Neural progenitor cell (in vitro differentiated cells): ENCODE measurements around the gene WNK1. TPM values are rescaled to one million over a fixed set of nuclear protein-coding genes. Genes with fewer than 3 reads are reported as not detected.
A peak's percentile ranks its signal among the peaks of the same experiment; 100 is the strongest.

Source experiments
- DNase-seq: peaks from one replicate; pipeline ENCODE4 v3.0.0-alpha.2; 2016; ENCODE audit warnings: low spot score
- H2AFZ ChIP-seq: fragments of 200-600 bp; sonication (generic); replicated peaks from 2 replicates; pipeline ENCODE4 v1.6.1; 2016; ENCODE audit warnings: antibody characterized with exemption
- H3F3A ChIP-seq: fragments of 200-600 bp; sonication (generic); 2 replicates; pipeline ENCODE4 v1.6.1; 2016; ENCODE audit warnings: antibody characterized with exemption, low read depth
- H3K27ac ChIP-seq: fragments of 200-600 bp; sonication (generic); 2 replicates; pipeline ENCODE4 v1.5.1; 2016; ENCODE audit warnings: mild to moderate bottlenecking
- H3K27me3 ChIP-seq: fragments of 200-600 bp; sonication (generic); 2 replicates; pipeline ENCODE4 v1.6.1; 2016; ENCODE audit warnings: mild to moderate bottlenecking, moderate library complexity
- H3K36me3 ChIP-seq: fragments of 200-600 bp; sonication (generic); 2 replicates; pipeline ENCODE4 v1.5.1; 2016
- H3K4me1 ChIP-seq: fragments of 200-600 bp; sonication (generic); 2 replicates; pipeline ENCODE4 v1.6.1; 2016; ENCODE audit warnings: mixed run types
- H3K4me2 ChIP-seq: fragments of 200-600 bp; sonication (generic); 2 replicates; pipeline ENCODE4 v1.6.1; 2016
- H3K4me3 ChIP-seq: fragments of 200-600 bp; sonication (generic); 2 replicates; pipeline ENCODE4 v1.5.1; 2016
- H3K79me2 ChIP-seq: fragments of 200-600 bp; sonication (generic); 2 replicates; pipeline ENCODE4 v1.6.1; 2016; ENCODE audit warnings: low read depth
- H3K9ac ChIP-seq: fragments of 200-600 bp; sonication (generic); 2 replicates; pipeline ENCODE4 v1.6.1; 2016
- H3K9me3 ChIP-seq: fragments of 200-600 bp; sonication (generic); 2 replicates; pipeline ENCODE4 v1.5.1; 2016; ENCODE audit warnings: low read depth
- H4K20me1 ChIP-seq: fragments of 200-600 bp; sonication (generic); 2 replicates; pipeline ENCODE4 v1.6.1; 2016; ENCODE audit warnings: low read depth
- H3K27ac Mint-ChIP-seq: 3 replicates; pipeline ENCODE4 v1.8.0; 2021; ENCODE audit warnings: mixed read lengths
- H3K27me3 Mint-ChIP-seq: 2 replicates; pipeline ENCODE4 v1.8.0; 2022; ENCODE audit warnings: low read depth, mild to moderate bottlenecking, inconsistent platforms, moderate library complexity, mixed read lengths; ENCODE audit not compliant: insufficient read depth
- H3K36me3 Mint-ChIP-seq: 3 replicates; pipeline ENCODE4 v1.8.0; 2021; ENCODE audit warnings: mixed read lengths
- H3K4me1 Mint-ChIP-seq: 3 replicates; pipeline ENCODE4 v1.8.0; 2021; ENCODE audit warnings: mixed read lengths
- H3K4me3 Mint-ChIP-seq: 3 replicates; pipeline ENCODE4 v1.8.0; 2021; ENCODE audit warnings: mild to moderate bottlenecking, moderate library complexity, mixed read lengths
- H3K9me3 Mint-ChIP-seq: 3 replicates; pipeline ENCODE4 v1.8.0; 2020; ENCODE audit warnings: mixed read lengths
- CTCF ChIP-seq: fragments of 200-600 bp; sonication (generic); IDR thresholded peaks from 2 replicates; pipeline ENCODE4 v1.5.1; 2017; ENCODE audit warnings: antibody characterized with exemption, mild to moderate bottlenecking
- EZH2 ChIP-seq: fragments of 200-600 bp; sonication (generic); IDR thresholded peaks from 2 replicates; pipeline ENCODE4 v1.6.1; 2017; ENCODE audit warnings: antibody characterized with exemption, mild to moderate bottlenecking, moderate library complexity
- EZH2phosphoT487 ChIP-seq: fragments of 200-600 bp; sonication (generic); IDR thresholded peaks from 2 replicates; pipeline ENCODE4 v1.6.1; 2017; ENCODE audit warnings: antibody characterized with exemption
- total RNA-seq: library from RNA; depleted of rRNA; stranded (reverse); fragments of >200 nt; gene quantifications from 2 replicates; pipeline ENCODE4 v1.2.3, GENCODE V29; 2015; ENCODE audit warnings: low replicate concordance

WNK1 gene
- total RNA-seq, 1 donor from 2014 or later, result 73.1 TPM

GRCh38 chr12:894226-894625 lies 141.8 kb downstream of the WNK1 start:
- no peak for TF ChIP-seq EZH2phosphoT487
- TF ChIP-seq EZH2, result no peak
- TF ChIP-seq CTCF, result no peak
- no peak for DNase-seq
- Mint-ChIP-seq H3K4me3 (no peak overlapping the region), H3K36me3 (peaks cover 19% of the 10 kb centered on the region), H3K27me3 (no peaks in the 10 kb centered on the region), H3K27ac (no peak overlapping the region), H3K9me3 (no peaks in the 10 kb centered on the region), H3K4me1 (peaks cover 7% of the 10 kb centered on the region)
- H3K36me3 ChIP-seq, result peaks cover 15% of the 10 kb centered on the region
- H3K27ac ChIP-seq, result no peak overlapping the region
- H3K9me3 ChIP-seq, result no peaks in the 10 kb centered on the region
- H3F3A ChIP-seq, result no peaks in the 10 kb centered on the region
- no peak overlapping the region for H3K4me3 ChIP-seq
- no peak overlapping the region for H3K4me2 ChIP-seq
- H4K20me1 ChIP-seq, result peaks cover 4% of the 10 kb centered on the region
- H3K4me1 ChIP-seq, result no peaks in the 10 kb centered on the region
- H2AFZ ChIP-seq, result no peak overlapping the region
- H3K27me3 ChIP-seq, result no peaks in the 10 kb centered on the region
- H3K9ac ChIP-seq, result no peak overlapping the region
- H3K79me2 ChIP-seq, result no peaks in the 10 kb centered on the region

- TF ChIP-seq EZH2phosphoT487, result no peak
- no peak for TF ChIP-seq EZH2
- TF ChIP-seq CTCF, result no peak
- Histone ChIP-seq H3K27me3 (no peaks in the 10 kb centered on the region), H3K9me3 (no peaks in the 10 kb centered on the region), H3K36me3 (peaks cover 8% of the 10 kb centered on the region), H3K4me2 (no peak overlapping the region), H3K4me3 (no peak overlapping the region), H4K20me1 (peaks cover 4% of the 10 kb centered on the region), H2AFZ (no peak overlapping the region), H3F3A (no peaks in the 10 kb centered on the region), H3K9ac (no peak overlapping the region), H3K79me2 (no peaks in the 10 kb centered on the region), H3K4me1 (no peaks in the 10 kb centered on the region), H3K27ac (no peak overlapping the region)
- Mint-ChIP-seq H3K4me3 (no peak overlapping the region), H3K36me3 (peaks cover 24% of the 10 kb centered on the region), H3K27me3 (no peaks in the 10 kb centered on the region), H3K27ac (no peak overlapping the region), H3K9me3 (no peaks in the 10 kb centered on the region), H3K4me1 (peaks cover 7% of the 10 kb centered on the region)
- DNase-seq, result no peak
Observed at GRCh38 chr12:896031-896430, 143.7 kb downstream of the WNK1 start.

GRCh38 chr12:897386-897785 lies 145.0 kb downstream of the WNK1 start:
- no peaks in the 10 kb centered on the region for H3K9me3 Mint-ChIP-seq
- Histone ChIP-seq H3K79me2 (no peaks in the 10 kb centered on the region), H3K4me1 (no peaks in the 10 kb centered on the region), H3K4me3 (no peak overlapping the region), H2AFZ (no peak overlapping the region), H3K27ac (no peak overlapping the region), H3K27me3 (no peaks in the 10 kb centered on the region), H3K36me3 (peaks cover 6% of the 10 kb centered on the region), H3K4me2 (no peak overlapping the region), H3K9ac (no peak overlapping the region), H3F3A (no peaks in the 10 kb centered on the region), H3K9me3 (no peaks in the 10 kb centered on the region), H4K20me1 (peaks cover 4% of the 10 kb centered on the region)
- no peak overlapping the region for H3K27ac Mint-ChIP-seq
- H3K36me3 Mint-ChIP-seq, result peaks cover 34% of the 10 kb centered on the region
- H3K27me3 Mint-ChIP-seq, result no peaks in the 10 kb centered on the region
- peaks cover 7% of the 10 kb centered on the region for H3K4me1 Mint-ChIP-seq
- DNase-seq, result no peak
- no peak overlapping the region for H3K4me3 Mint-ChIP-seq
- TF ChIP-seq CTCF (no peak), EZH2phosphoT487 (no peak), EZH2 (no peak)

GRCh38 chr12:902581-902980 lies 150.2 kb downstream of the WNK1 start:
- H3K4me3 Mint-ChIP-seq, result no peak overlapping the region
- H3K36me3 Mint-ChIP-seq, result peaks cover 58% of the 10 kb centered on the region
- Histone ChIP-seq H3K9me3 (no peaks in the 10 kb centered on the region), H3K9ac (no peak overlapping the region), H3K4me1 (no peaks in the 10 kb centered on the region), H3K36me3 (peaks cover 8% of the 10 kb centered on the region), H3K4me2 (no peak overlapping the region), H4K20me1 (peaks cover 15% of the 10 kb centered on the region), H3K27me3 (no peaks in the 10 kb centered on the region), H3K27ac (no peak overlapping the region), H2AFZ (no peak overlapping the region), H3F3A (no peaks in the 10 kb centered on the region), H3K4me3 (no peak overlapping the region), H3K79me2 (no peaks in the 10 kb centered on the region)
- H3K27me3 Mint-ChIP-seq, result no peaks in the 10 kb centered on the region
- H3K9me3 Mint-ChIP-seq, result no peaks in the 10 kb centered on the region
- peaks cover 12% of the 10 kb centered on the region for H3K4me1 Mint-ChIP-seq
- DNase-seq, result no peak
- peak overlapping the region; percentile 55 for H3K27ac Mint-ChIP-seq
- no peak for TF ChIP-seq EZH2
- TF ChIP-seq EZH2phosphoT487, result no peak
- TF ChIP-seq CTCF, result no peak
